ENCODE results near the gene HTT. TPM values are rescaled to one million over a fixed set of nuclear protein-coding genes. Genes with fewer than 3 reads are reported as not detected.

HTT gene
- total RNA-seq, 1 experiment from 2014 or later, result 85.4 TPM

- H3K27ac Mint-ChIP-seq, result no peak overlapping the region
- POLR2A ChIA-PET, result no interaction called here
- H3K4me1 Mint-ChIP-seq, result peaks cover 6% of the 10 kb centered on the region; the same call in 1 of the 2 replicates
- TF ChIP-seq MLX (CRISPR knock-in tag; IDR thresholded peaks at IDR 0.05) (no peak), ARID4B (CRISPR knock-in tag; IDR thresholded peaks at IDR 0.05; ENCODE audit: borderline replicate concordance) (no peak), TCF7 (CRISPR knock-in tag; IDR thresholded peaks at IDR 0.05; ENCODE audit: low read depth) (no peak)
- TF ChIP-seq, protein P1, sequence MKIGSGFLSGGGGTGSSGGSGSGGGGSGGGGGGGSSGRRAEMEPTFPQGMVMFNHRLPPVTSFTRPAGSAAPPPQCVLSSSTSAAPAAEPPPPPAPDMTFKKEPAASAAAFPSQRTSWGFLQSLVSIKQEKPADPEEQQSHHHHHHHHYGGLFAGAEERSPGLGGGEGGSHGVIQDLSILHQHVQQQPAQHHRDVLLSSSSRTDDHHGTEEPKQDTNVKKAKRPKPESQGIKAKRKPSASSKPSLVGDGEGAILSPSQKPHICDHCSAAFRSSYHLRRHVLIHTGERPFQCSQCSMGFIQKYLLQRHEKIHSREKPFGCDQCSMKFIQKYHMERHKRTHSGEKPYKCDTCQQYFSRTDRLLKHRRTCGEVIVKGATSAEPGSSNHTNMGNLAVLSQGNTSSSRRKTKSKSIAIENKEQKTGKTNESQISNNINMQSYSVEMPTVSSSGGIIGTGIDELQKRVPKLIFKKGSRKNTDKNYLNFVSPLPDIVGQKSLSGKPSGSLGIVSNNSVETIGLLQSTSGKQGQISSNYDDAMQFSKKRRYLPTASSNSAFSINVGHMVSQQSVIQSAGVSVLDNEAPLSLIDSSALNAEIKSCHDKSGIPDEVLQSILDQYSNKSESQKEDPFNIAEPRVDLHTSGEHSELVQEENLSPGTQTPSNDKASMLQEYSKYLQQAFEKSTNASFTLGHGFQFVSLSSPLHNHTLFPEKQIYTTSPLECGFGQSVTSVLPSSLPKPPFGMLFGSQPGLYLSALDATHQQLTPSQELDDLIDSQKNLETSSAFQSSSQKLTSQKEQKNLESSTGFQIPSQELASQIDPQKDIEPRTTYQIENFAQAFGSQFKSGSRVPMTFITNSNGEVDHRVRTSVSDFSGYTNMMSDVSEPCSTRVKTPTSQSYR (CRISPR knock-in tag; IDR thresholded peaks at IDR 0.05), result no peak
- TF ChIP-seq, protein P2, sequence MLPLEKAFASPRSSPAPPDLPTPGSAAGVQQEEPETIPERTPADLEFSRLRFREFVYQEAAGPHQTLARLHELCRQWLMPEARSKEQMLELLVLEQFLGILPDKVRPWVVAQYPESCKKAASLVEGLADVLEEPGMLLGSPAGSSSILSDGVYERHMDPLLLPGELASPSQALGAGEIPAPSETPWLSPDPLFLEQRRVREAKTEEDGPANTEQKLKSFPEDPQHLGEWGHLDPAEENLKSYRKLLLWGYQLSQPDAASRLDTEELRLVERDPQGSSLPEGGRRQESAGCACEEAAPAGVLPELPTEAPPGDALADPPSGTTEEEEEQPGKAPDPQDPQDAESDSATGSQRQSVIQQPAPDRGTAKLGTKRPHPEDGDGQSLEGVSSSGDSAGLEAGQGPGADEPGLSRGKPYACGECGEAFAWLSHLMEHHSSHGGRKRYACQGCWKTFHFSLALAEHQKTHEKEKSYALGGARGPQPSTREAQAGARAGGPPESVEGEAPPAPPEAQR (CRISPR knock-in tag; IDR thresholded peaks at IDR 0.05), result no peak
- CTCF ChIA-PET, result interaction anchor here (0.7 kb wide), 1 partner anchor 69 kb away, joined by 3 read pairs; no protein-coding TSS in a partner anchor
- DNase-seq (ENCODE audit: low spot score) (peak; percentile 7), ATAC-seq (no peak)
- no peaks in the 10 kb centered on the region for H3K27me3 Mint-ChIP-seq (ENCODE audit: low read depth)
- H3K9me3 Mint-ChIP-seq, result no peaks in the 10 kb centered on the region
- H3K4me3 Mint-ChIP-seq, result no peak overlapping the region
- H3K36me3 Mint-ChIP-seq, result no peaks in the 10 kb centered on the region
Measured at GRCh38 chr4:3254302-3255131, 180.0 kb downstream of the HTT start.

DNA sequence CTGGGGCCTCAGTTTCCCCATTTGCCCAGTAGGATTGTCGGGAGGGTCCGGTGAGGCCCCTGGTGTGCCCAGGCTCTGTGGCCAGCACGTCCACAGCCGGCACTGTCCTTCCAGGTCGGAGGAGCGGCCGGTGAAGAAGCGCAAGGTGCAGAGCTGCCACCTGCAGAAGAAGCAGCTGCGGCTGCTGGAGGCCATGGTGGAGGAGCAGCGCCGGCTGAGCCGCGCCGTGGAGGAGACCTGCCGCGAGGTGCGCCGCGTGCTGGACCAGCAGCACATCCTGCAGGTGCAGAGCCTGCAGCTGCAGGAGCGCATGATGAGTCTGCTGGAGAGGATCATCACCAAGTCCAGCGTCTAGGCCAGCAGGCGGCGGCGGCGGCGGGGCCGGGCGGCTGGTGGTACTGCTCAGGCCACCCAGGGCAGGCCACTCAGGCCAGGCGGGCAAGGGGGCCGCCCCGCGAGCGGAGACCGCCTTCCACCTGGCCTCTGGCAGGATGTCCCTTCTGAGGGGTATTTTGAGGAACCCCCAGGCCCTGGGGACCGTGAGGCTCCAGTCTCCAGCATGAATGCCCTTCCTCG, 181.2 kb downstream of the HTT start:
- CTCF ChIA-PET, result interaction anchor here (0.8 kb wide), 1 partner anchor 225 kb away, joined by 5 read pairs; no protein-coding TSS in a partner anchor
- no peak for ATAC-seq
- Mint-ChIP-seq H3K4me1 (peaks cover 2% of the 10 kb centered on the region; the same call in 1 of the 2 replicates), H3K27me3 (ENCODE audit: low read depth) (no peaks in the 10 kb centered on the region), H3K9me3 (no peaks in the 10 kb centered on the region), H3K4me3 (no peak overlapping the region), H3K27ac (no peak overlapping the region), H3K36me3 (no peaks in the 10 kb centered on the region)
- peak; percentile 8 for DNase-seq (ENCODE audit: low spot score)
- no peak for TF ChIP-seq MYBL2 (CRISPR knock-in tag; IDR thresholded peaks at IDR 0.05)
- no peak for TF ChIP-seq SMAD4 (CRISPR knock-in tag; IDR thresholded peaks at IDR 0.05)
- no peak for TF ChIP-seq TEAD4 (CRISPR knock-in tag; IDR thresholded peaks at IDR 0.05)
- POLR2A ChIA-PET, result no interaction called here

Measured in WTC11 (cell line).